RWPE2 (cell line): Measurements from ENCODE around the gene ACTL6B.
A peak's percentile ranks its signal among the peaks of the same experiment; 100 is the strongest.

Experiments used
- ATAC-seq: fragments of 200-7000 bp; cut with Tn5 transposase; 3 replicates; pipeline ENCODE4 v1.9.1; 2021; ENCODE audit warnings: low read depth
- DNase-seq: peaks from one replicate; pipeline ENCODE4 v3.0.0-alpha.2; 2020; ENCODE audit warnings: low spot score
- H3K27ac ChIP-seq: fragments of 450-650 bp; 2 replicates; pipeline ENCODE4 v1.5.1; 2017; ENCODE audit warnings: mild to moderate bottlenecking; ENCODE audit not compliant: poor library complexity, severe bottlenecking
- H3K27me3 ChIP-seq: fragments of 250-450 bp; sonication (Bioruptor Pico); 2 replicates; pipeline ENCODE4 v1.5.1; 2021; ENCODE audit warnings: mild to moderate bottlenecking, moderate library complexity; ENCODE audit not compliant: insufficient read depth, poor library complexity, severe bottlenecking
- H3K36me3 ChIP-seq: fragments of 250-450 bp; sonication (Bioruptor Pico); 2 replicates; pipeline ENCODE4 v1.5.1; 2020; ENCODE audit warnings: low read depth, mild to moderate bottlenecking, moderate library complexity
- H3K4me1 ChIP-seq: fragments of 250-450 bp; sonication (Bioruptor Pico); 2 replicates; pipeline ENCODE4 v1.5.1; 2021; ENCODE audit warnings: mild to moderate bottlenecking, moderate library complexity; ENCODE audit not compliant: insufficient read depth, poor library complexity, severe bottlenecking
- H3K4me3 ChIP-seq: fragments of 250-450 bp; sonication (Bioruptor Pico); 2 replicates; pipeline ENCODE4 v1.5.1; 2021; ENCODE audit warnings: mild to moderate bottlenecking, moderate library complexity; ENCODE audit not compliant: severe bottlenecking
- H3K9me3 ChIP-seq: fragments of 250-450 bp; sonication (Bioruptor Pico); 2 replicates; pipeline ENCODE4 v1.5.1; 2021; ENCODE audit warnings: mild to moderate bottlenecking, moderate library complexity; ENCODE audit not compliant: severe bottlenecking
- CTCF ChIP-seq: fragments of 450-650 bp; IDR thresholded peaks from one replicate; pipeline ENCODE4 v1.5.1; 2017; ENCODE audit warnings: mild to moderate bottlenecking, moderate library complexity; ENCODE audit not compliant: poor library complexity, severe bottlenecking

ACTL6B gene

GRCh38 chr7:100609958-100610357 lies 46.3 kb downstream of the ACTL6B start:
- no peaks in the 10 kb centered on the region for H3K9me3 ChIP-seq
- H3K4me1 ChIP-seq = no peaks in the 10 kb centered on the region
- no peaks in the 10 kb centered on the region for H3K27me3 ChIP-seq
- TF ChIP-seq CTCF = no peak
- ATAC-seq (no peak), DNase-seq (no peak)
- no peak overlapping the region for H3K4me3 ChIP-seq
- H3K36me3 ChIP-seq = no peaks in the 10 kb centered on the region
- no peak overlapping the region for H3K27ac ChIP-seq

GRCh38 chr7:100607111-100607510 lies 49.1 kb downstream of the ACTL6B start:
- Histone ChIP-seq H3K36me3 (no peaks in the 10 kb centered on the region), H3K4me1 (no peaks in the 10 kb centered on the region), H3K27ac (no peak overlapping the region), H3K9me3 (no peaks in the 10 kb centered on the region), H3K27me3 (no peaks in the 10 kb centered on the region), H3K4me3 (no peak overlapping the region)
- DNase-seq (no peak), ATAC-seq (no peak)
- no peak for TF ChIP-seq CTCF

GRCh38 chr7:100606313-100606712 lies 49.9 kb downstream of the ACTL6B start:
- TF ChIP-seq CTCF = no peak
- H3K4me3 ChIP-seq = no peak overlapping the region

GRCh38 chr7:100604976-100605911 lies 51.0 kb downstream of the ACTL6B start:
- H3K27ac ChIP-seq = peak overlapping the region; percentile 22
- DNase-seq (no peak), ATAC-seq (peak; percentile 31)

More at GRCh38 chr7:100606313-100606712, 49.9 kb downstream of the ACTL6B start:
- Histone ChIP-seq H3K27me3 (no peaks in the 10 kb centered on the region), H3K9me3 (no peaks in the 10 kb centered on the region), H3K4me1 (no peaks in the 10 kb centered on the region), H3K27ac (no peak overlapping the region), H3K36me3 (no peaks in the 10 kb centered on the region)
- ATAC-seq (no peak), DNase-seq (no peak)

More at GRCh38 chr7:100604976-100605911, 51.0 kb downstream of the ACTL6B start:
- no peaks in the 10 kb centered on the region for H3K27me3 ChIP-seq
- no peaks in the 10 kb centered on the region for H3K4me1 ChIP-seq
- TF ChIP-seq CTCF = peak; percentile 2
- H3K36me3 ChIP-seq = no peaks in the 10 kb centered on the region
- H3K4me3 ChIP-seq = peak overlapping the region; percentile 52
- H3K9me3 ChIP-seq = no peaks in the 10 kb centered on the region
